Right ventricle myocardium superior (tissue), 1 donor: ENCODE measurements around the gene RAB20. TPM values are rescaled to one million over a fixed set of nuclear protein-coding genes. Genes with fewer than 3 reads are reported as not detected.
"Not testable (repeated sequence)": the region's sequence is repeated elsewhere in the genome, so short reads cannot be mapped to it uniquely, and the experiment has no call there.

Experiments
- ATAC-seq: fragments of 200-7000 bp; cut with Tn5 transposase; one replicate; pipeline ENCODE4 v1.9.1; 2020; ENCODE audit warnings: mild to moderate bottlenecking; ENCODE audit not compliant: poor library complexity
- DNase-seq: peaks from one replicate; pipeline ENCODE4 v3.0.0-alpha.2; 2020
- intact Hi-C: fragments of 100-400 bp; cut with DNase I; formaldehyde crosslinking; loops from one replicate; pipeline ENCODE4 v1.11.2; 2022
- total RNA-seq: library from RNA; stranded (reverse); fragmentation: NEBNext Ultra II Directional; extraction: Animal tissue kit (Norgen Biotek cat#: 25700); gene quantifications from one replicate; pipeline ENCODE4 v1.2.1, GENCODE V29; 2021
- donor health status: DM: no; HTN: yes; CAD: no; lungs with severe emphysema.

The RAB20 gene
- total RNA-seq, 1 donor from 2014 or later = 10.0 TPM

GRCh38 chr13:110578363-110578762 is 16.8 kb upstream of the RAB20 start:
- no peak for DNase-seq
- intact Hi-C loops = no loop called here
- ATAC-seq = no peak

- intact Hi-C loops = no loop called here
- ATAC-seq = no peak
- no peak for DNase-seq
Measured at GRCh38 chr13:110576736-110577476, 15.4 kb upstream of the RAB20 start.

GRCh38 chr13:110576070-110576394 is 14.5 kb upstream of the RAB20 start:
- DNase-seq = no peak

GRCh38 chr13:110575322-110576069 is 14.0 kb upstream of the RAB20 start:
- ATAC-seq (peak; percentile 72), DNase-seq (peak; percentile 54)
- intact Hi-C loops = no loop called here

More at GRCh38 chr13:110576070-110576394, 14.5 kb upstream of the RAB20 start:
- no peak for ATAC-seq
- intact Hi-C loops = no loop called here

GRCh38 chr13:110574161-110574560 is 12.6 kb upstream of the RAB20 start:
- ATAC-seq = no peak
- no peak for DNase-seq
- intact Hi-C loops = loop anchor here (5.0 kb wide), 1 partner anchor 117 kb away; no protein-coding TSS in a partner anchor

DNA sequence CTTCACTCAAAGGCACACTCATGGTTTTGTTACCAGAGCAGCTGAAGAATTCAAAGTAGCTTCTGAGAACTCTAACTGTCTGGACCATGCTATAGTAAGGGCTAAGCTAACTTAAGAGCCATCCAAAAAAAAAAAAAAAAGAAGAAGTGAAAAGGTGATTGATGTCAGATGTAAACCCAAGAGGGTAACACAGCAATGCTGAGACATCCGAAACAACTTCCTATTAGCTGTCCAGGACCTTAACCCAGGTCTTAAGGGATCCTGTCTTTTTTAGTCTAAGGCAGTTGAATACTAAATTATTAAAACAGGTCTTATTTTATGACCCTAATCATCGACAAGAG is 11.2 kb upstream of the RAB20 start:
- intact Hi-C loops = loop anchor here (5.0 kb wide), 1 partner anchor 115 kb away; no protein-coding TSS in a partner anchor
- ATAC-seq (no peak), DNase-seq (no peak)

- intact Hi-C loops = loop anchor here (5.0 kb wide), 1 partner anchor 115 kb away; no protein-coding TSS in a partner anchor
- ATAC-seq (no peak), DNase-seq (no peak)
Measured at GRCh38 chr13:110571896-110572777, 10.6 kb upstream of the RAB20 start.

DNA sequence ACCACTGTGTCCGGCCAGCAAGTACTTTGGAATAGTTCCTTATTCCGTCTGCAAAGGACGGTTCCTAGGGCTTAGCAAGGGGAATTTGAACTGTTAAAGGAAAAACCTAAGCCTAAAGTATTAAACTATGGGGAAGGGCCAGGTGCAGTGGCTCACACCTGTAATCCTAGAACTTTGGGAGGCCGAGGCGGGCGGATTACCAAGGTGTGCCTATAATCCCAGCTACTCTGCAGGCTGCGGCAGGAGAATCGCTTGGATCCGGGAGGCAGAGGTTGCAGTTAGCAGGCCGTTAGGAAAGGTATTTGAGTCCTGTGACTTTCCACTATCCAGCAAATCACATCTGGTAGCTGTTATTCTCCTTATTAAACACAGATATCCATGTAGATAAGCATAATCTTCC is 9.4 kb upstream of the RAB20 start:
- ATAC-seq (no peak), DNase-seq (no peak)
- intact Hi-C loops = loop anchor here (5.0 kb wide), 1 partner anchor 114 kb away; no protein-coding TSS in a partner anchor

DNA sequence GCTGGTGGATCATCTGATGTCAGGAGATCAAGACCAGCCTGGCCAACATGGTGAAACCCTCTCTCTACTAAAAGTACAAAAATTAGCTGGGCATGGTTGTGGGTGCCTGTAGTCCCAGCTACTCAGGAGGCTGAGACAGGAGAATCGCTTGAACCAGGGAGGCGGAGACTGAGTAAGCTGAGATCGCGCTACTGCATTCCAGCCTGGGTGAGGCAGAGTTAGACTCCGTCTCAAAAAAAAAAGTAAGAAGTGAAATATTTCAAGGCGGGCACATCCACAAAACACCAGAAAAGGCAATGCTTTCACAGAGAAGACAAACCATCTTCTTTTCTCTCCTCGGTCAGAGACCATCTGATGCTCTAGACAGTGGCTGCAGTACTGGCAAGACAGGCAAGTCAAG is 8.4 kb upstream of the RAB20 start:
- not testable (repeated sequence) for ATAC-seq, DNase-seq
- intact Hi-C loops = loop anchor here (5.0 to 10.0 kb wide), 2 partner anchors 65 to 113 kb away; no protein-coding TSS in a partner anchor

DNA sequence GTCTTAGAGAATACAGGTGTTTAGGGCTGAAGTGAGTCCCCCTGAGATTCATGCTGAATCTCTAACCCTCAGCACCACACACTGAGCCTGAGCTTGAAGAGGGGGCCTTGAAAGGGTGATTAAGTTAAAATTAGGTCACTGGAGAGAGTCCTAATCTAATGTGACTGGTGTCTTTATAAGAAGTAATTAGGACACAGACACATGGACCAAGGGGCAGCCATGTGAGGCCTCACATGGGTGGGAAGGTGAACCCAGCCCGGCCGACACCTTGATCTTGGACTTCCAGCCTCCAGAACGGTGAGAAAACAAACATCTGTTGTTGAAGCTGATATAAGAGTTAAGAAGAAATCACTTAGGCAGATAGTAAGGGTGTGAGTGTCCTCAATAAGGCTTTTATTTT is 7.1 kb upstream of the RAB20 start:
- no peak for DNase-seq
- intact Hi-C loops = loop anchor here (10.0 kb wide), 1 partner anchor 64 kb away; no protein-coding TSS in a partner anchor
- ATAC-seq = no peak

GRCh38 chr13:110566171-110566570 is 4.6 kb upstream of the RAB20 start:
- no peak for DNase-seq
- intact Hi-C loops = loop anchor here (10.0 kb wide), 1 partner anchor 61 kb away; no protein-coding TSS in a partner anchor

GRCh38 chr13:110565296-110565695 is 3.8 kb upstream of the RAB20 start:
- DNase-seq (no peak), ATAC-seq (no peak)
- intact Hi-C loops = loop anchor here (10.0 kb wide), 1 partner anchor 60 kb away; no protein-coding TSS in a partner anchor

More at GRCh38 chr13:110566171-110566570, 4.6 kb upstream of the RAB20 start:
- no peak for ATAC-seq

DNA sequence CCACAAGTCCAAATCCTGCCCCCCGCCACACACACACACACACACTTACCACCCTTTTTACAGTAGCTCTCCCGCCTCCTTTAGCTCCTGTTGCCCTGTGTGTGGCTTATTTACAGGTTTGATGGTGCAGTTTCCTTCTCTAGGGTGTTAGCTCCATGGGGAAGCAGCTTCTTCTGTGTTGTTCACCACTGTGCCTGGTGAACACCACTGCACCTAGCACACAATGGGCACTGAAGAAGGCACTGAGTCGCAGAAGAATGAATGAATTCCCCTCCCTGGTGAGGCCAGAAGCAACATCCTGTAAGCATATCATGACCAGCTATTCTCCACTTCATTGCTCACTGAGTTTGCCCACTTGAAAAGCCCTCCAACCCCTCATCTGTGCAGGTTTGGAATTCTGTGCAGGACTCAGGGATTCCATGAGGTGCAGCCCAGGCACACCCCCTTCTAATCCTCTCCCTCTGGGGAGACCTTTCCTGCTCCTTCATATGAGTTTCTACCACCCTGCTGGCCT is 3.0 kb upstream of the RAB20 start:
- ATAC-seq = no peak
- intact Hi-C loops = loop anchor here (10.0 kb wide), 1 partner anchor 60 kb away; no protein-coding TSS in a partner anchor

GRCh38 chr13:110563463-110563774 is 1.9 kb upstream of the RAB20 start:
- no peak for ATAC-seq
- intact Hi-C loops = loop anchor here (10.0 kb wide), 1 partner anchor 59 kb away; no protein-coding TSS in a partner anchor
- DNase-seq = no peak

More for the DNA sequence above, 3.0 kb upstream of the RAB20 start:
- DNase-seq = no peak

DNA sequence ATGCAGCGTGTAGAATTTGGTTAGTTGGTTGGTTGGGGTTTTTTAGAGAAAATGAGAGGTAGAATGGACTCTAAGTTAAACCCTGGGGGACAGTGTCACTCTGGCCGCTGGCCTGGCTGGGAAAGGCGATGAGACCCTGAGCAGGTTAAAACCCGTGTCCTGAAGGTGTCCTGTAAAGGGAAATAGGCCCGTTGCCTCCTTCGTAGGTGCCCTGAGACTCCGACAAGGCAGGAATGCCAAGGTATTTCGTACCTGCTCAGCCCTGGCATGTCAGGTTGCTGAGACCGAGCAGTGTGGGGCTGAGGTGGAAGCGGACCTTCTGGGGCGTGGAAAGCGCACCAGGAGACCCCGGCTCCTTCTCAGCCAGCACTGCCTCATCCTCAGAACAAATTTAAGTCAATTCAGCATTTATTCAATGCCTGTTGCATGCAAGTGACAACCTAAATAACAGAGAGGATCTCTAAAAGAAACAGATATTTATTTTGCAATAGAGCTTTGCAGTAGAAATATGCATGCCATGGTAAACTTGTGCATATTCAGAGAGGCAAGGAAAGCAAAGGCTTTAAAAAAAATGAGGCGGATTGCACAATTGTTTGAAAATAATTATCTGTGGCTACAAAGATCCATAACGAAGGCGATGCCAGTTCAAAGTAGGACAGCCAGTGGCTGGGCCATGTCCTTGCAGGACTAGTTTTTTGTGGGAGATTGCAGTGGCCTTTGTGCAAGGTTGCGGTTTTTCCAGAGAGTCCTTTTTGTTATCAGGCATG is 1.4 kb upstream of the RAB20 start:
- intact Hi-C loops = loop anchor here (10.0 kb wide), 1 partner anchor 58 kb away; no protein-coding TSS in a partner anchor
- ATAC-seq = no peak
- no peak for DNase-seq

DNA sequence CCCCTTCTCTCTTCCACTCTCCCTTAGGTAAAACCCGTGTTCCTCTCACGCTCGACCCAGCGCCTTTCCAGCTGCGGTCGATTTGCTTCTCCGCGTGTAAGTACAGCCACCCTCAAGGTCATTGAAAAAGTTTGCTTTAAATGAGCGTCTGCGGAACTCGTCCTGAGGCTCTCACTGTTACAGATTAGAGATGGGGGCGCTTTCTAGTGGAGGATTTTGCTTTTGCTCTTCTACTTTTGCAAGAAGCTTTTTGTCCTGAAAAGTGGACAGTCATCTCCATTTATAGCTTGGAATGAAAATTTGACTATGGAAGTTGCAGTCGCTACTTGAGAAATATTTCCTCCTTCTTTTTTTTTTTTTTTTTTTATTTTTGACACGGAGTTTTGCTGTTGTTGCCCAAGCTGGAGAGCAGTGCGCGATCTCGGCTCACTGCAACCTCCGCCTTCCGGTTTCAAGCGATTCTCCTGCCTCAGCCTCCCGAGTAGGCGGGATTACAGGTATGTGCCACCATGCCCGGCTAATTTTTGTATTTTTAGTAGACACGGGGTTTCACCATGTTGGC is 595 bp upstream of the RAB20 start:
- intact Hi-C loops = loop anchor here (10.0 kb wide), 1 partner anchor 57 kb away; no protein-coding TSS in a partner anchor
- DNase-seq = no peak
- ATAC-seq = no peak

DNA sequence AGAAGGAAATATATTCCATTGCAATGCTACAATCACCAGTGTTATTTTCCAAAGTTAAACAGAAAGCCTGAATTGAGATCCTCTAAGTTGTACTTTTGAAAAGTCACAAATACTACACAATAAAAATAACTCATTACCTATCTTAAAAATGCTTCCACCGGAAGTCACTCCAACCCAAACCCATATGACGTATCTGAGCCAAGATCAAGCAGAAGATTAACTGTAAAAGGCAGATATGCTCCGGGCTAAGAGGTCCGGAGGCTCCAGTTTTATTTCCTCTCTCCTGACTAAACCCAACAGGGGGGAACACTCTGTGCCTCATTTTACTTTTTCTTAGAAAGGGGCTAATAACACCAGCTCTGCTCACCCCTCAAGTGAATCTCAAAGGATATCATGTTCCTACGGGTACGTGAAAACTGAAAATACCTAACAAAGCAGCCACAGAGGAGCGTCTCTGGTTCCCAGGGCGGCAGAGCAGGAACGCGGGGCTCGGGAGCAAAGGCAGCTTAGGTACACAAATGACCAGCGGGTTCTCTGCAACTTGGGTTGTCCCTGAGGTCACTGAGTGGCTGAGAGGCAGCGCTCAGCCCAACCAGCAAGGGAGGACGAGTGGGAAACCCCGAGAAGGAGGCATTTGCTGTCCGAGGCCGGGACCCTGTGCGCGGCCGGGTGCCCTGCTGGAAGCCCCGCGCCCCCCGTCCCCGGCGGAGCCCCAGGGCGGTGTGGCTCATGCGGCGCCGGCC is 750 bp downstream of the RAB20 start:
- ATAC-seq (peak; percentile 59), DNase-seq (no peak)
- intact Hi-C loops = loop anchor here (10.0 kb wide), 1 partner anchor 56 kb away; no protein-coding TSS in a partner anchor
